ENCODE data around the gene RBM10.

GRCh38 chrX:47222751-47223350 lies 77.8 kb downstream of the RBM10 start:
- TF ChIP-seq YY1 (IDR thresholded peaks at IDR 0.05; ENCODE audit: insufficient read depth, insufficient read length) (no peak), ZNF274 (IDR thresholded peaks at IDR 0.05; ENCODE audit: low read depth, low read length) (no peak)
